Measurements from ENCODE around the gene MRPL36. TPM values are rescaled to one million over a fixed set of nuclear protein-coding genes. Genes with fewer than 3 reads are reported as not detected.
"Not testable (repeated sequence)": the region's sequence is repeated elsewhere in the genome, so short reads cannot be mapped to it uniquely, and the experiment has no call there.

MRPL36 gene
- total RNA-seq, 1 donor, result 26.7 TPM

DNA sequence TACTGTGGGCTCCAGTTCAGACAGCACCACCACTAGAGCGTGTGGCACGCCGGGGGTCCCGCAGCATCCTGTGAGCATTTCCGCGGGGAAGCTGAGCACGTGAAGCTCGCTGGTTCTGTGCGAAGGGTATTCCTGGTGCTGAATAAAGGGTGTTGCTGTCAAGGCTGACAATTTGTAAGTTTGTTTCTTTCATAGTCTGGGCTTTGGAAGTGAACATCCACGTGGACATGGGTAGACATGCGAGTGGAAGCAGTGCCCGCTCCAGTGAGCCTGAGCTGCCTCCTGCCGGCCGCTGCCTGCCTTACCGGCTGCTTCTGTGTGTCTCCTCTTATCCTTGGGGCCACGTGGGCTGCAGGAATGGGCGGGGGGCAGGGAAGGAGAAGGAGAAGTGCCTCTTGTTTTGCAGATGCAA is 16.2 kb upstream of the MRPL36 start:
- DNase-seq (ENCODE audit: low read depth in 2 of 3, low spot score in 2 of 3), result no peak

GRCh38 chr5:1815071-1815786 is 15.6 kb upstream of the MRPL36 start:
- DNase-seq (ENCODE audit: low read depth in 2 of 3, low spot score in 2 of 3), result no peak

DNA sequence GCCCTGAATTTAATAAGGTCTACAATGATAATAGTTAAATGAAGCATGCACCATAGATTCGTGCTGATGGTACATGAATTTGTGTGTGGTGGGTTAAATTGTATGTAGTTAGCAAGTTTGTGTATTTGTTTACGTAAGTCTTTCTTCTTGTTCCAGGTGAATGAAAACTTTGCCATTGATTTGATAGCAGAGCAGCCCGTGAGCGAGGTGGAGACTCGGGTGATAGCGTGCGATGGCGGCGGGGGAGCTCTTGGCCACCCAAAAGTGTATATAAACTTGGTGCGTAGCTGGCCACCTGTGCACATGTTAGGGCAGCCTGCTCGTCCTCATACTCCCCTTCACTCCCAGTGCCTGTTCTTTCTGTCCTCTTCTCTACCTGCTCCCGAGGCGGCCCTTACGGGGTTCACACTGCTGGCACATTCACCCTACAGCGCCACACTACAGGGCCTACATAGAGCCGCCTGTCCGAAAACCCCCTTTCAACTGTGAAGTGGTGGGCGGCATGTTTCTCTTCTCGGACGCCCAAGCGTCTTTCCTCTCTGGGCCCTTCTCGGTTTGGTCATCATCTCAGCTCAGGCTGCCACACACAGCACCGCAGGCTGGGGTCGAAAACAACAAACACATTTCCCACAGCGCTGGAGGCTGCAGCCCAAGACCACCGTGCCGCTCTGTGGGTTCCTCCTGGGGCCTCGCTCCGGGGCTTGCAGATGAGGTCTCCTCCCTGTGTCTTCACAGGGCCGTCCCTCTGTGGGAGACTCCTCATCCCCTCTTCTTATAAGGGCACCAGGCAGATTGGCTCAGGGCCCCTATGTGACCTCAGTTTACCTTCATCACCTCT is 14.8 kb upstream of the MRPL36 start:
- no peak for DNase-seq (ENCODE audit: low read depth in 2 of 3, low spot score in 2 of 3)

- DNase-seq (ENCODE audit: low read depth in 2 of 3, low spot score in 2 of 3), result no peak
Observed at GRCh38 chr5:1810581-1811101, 11.0 kb upstream of the MRPL36 start.

DNA sequence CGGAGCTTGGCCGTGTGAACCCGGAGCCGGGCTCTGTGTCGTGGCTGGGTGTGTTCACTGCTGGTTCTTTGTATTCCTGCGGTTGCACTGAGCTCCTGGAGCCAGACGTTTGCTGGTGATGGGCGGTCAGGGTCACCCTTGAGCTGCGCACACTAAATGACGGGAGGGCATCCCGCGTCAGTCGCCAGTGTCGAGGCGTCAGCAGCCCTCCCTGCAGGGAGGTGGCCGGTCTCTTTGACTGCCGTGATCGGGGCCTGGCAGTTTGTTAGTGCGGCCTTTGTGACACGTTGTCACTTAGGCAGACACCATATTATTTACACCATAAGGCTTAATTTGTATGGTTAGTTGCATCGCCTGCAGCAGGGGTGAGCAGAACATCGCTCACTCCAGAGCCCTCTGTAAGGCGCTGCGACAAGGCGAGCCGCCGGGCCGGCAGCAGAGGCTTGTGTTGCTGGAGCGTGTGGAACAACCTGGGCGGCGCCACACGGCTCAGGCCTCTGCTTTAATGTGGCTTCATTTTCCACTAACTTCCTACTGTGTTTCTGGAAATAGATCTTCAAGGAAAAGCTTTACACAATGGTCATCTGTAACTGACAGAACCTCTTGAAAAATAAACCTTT is 9.9 kb upstream of the MRPL36 start:
- DNase-seq (ENCODE audit: low read depth in 2 of 3, low spot score in 2 of 3), result no peak

GRCh38 chr5:1808439-1808838 is 8.8 kb upstream of the MRPL36 start:
- no peak for DNase-seq (ENCODE audit: low read depth in 2 of 3, low spot score in 2 of 3)

DNA sequence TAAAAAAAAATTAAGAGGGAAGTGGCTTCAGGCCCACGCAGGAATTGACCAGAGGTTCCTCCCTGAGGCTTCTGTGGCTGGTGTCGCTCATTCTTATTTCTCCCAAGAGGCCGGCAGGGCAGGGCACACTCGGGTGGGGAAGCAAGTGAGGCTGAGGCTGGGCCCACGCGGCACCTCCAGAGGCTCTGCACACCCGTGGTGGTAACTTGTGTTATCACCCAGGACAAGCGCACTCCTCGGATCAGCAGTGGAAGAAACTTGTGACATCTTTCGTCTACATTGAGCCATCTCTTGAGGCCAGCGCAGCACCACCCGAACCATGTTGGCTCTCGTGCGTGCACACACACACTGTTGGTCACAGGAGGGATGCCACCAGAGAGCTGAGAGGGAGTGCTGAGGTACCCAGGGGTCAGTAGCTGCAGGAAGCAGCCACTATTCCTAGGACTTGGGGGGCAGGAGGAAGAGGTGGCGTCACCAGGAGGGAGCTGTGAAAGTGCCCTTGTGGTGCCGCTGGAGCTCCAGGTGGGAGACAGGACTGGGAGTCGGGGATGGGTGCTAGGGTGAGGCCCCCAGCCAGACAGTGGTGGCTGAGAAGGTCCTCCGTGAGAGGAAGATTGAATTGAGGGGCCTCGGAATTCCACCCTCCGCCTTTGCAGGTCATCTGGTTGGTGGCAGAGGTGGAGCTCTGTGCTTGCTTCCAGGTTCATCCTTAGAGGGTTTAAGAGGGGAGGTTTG is 8.0 kb upstream of the MRPL36 start:
- no peak for DNase-seq (ENCODE audit: low read depth in 2 of 3, low spot score in 2 of 3)

GRCh38 chr5:1806974-1807373 is 7.3 kb upstream of the MRPL36 start:
- DNase-seq (ENCODE audit: low read depth in 2 of 3, low spot score in 2 of 3), result no peak

GRCh38 chr5:1806199-1806598 is 6.6 kb upstream of the MRPL36 start:
- no peak for DNase-seq (ENCODE audit: low read depth in 2 of 3, low spot score in 2 of 3)

- DNase-seq (ENCODE audit: low read depth in 2 of 3, low spot score in 2 of 3), result no peak
Observed at GRCh38 chr5:1805736-1806135, 6.1 kb upstream of the MRPL36 start.

DNA sequence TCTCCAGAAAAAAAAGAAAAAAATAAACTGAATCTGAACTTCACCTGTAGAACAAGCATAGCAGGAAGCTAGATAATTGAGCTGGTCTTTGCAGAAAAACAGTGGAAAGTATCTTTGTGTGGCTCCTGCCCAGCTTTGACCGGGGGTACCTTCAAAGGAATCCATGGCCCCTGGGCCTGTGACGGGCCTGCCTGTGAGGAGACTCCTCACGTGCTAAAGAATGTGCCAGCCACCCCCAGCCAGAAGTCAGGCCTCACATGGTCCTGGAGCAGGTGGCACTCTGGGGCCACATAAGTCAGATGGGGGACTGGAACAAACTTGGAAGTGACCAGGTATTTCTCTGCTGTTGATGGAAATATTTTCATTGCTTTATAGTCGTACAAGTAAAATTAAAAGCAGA is 5.7 kb upstream of the MRPL36 start:
- no peak for DNase-seq (ENCODE audit: low read depth in 2 of 3, low spot score in 2 of 3)

DNA sequence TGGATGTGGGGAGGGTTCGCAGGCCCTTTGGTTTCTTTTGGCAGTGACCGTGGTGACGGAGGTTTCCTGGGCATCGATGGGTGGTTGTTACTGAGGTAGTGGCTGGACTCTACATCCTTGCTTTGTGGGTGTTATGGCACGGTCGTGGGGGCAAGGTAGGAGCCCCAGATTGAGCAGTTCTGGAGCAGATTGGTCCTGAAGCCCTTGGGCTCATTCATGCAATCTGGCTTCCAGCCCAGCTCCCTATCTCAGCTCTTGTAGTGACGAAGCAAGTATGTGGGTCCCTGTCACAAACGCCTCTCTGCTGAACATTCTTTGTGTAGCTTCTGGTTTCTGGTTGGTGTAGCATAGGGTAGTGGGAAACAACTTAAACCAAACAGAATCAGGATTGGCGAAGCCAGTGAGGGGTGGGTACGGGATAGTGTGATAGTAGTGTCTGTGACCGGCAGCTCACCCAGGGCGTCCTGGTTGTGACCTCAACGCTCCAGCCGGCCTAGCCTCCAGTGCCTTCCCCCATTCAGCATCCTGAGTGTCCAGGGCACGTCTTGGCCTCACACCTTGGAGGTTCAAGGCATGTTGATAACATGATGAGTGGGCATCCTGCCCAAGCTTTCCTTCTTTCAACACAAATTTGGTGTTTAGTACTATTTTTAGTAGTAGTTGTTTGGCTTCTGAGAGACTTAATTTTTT is 4.5 kb upstream of the MRPL36 start:
- DNase-seq (ENCODE audit: low read depth in 2 of 3, low spot score in 2 of 3), result no peak

GRCh38 chr5:1803192-1803591 is 3.6 kb upstream of the MRPL36 start:
- no peak for DNase-seq (ENCODE audit: low read depth in 2 of 3, low spot score in 2 of 3)

DNA sequence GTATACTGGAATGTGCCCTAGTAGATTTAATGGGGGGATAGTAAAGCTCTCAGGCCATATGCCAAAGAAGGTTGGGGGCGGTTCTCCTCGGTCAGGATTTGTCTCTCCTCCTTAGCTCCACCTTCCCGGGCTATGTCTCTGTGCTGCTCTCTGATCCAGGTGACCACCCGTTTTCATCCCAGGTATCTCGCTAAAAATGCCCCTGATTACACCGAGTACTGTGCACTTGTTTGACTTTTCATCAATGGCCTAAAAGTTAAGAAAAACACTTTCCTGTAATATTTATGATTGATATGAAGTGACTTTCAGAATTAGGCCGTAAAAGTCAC is 2.3 kb upstream of the MRPL36 start:
- no peak for DNase-seq (ENCODE audit: low read depth in 2 of 3, low spot score in 2 of 3)

DNA sequence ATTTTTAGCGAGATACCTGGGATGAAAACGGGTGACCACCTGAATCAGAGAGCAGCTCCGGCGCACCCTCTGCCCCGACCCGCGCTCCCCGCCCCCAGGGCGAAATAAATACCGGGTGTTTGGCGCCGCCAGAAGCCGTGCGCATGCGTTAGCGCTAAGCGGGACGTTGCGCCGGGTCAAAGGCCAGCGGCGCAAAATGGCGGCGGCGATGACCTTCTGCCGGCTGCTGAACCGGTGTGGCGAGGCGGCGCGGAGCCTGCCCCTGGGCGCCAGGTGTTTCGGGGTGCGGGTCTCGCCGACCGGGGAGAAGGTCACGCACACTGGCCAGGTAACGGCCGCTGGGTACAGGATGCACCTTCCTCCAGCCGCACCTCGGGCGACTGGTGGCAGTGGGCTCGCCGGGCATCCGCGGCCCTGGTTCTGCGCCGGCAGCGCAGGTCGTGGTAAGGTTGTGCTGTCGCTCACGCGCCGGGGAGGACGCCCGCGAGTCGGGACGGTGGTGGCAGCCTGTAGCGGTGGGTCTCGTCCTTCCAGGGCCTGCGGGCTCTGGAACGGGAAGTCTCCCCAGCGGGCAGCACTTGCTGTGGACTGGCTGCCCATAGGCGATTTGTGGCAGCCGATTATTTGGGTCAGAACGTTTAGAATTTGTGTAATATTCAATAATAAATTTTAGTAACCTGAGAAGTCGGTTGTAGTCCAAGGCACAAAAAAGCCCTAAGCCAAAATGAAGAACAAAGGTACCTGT is 1.8 kb upstream of the MRPL36 start, which contains the start of gene NDUFS6:
TSS of gene NDUFS6 (plus strand) at position 186 of the 745 bp plus-strand sequence. CDS start at position 197, 11 bp downstream.
- peak; percentile 54 to 69 (median 66) for DNase-seq (ENCODE audit: low read depth in 2 of 3, low spot score in 2 of 3)

- peak; percentile 41 to 57 (median 54) for DNase-seq (ENCODE audit: low read depth in 2 of 3, low spot score in 2 of 3)
Observed at GRCh38 chr5:1800472-1801221, 1.0 kb upstream of the MRPL36 start.

- DNase-seq (ENCODE audit: low read depth in 2 of 3, low spot score in 2 of 3), result peak in 1 of 3 donors; percentile 18
Observed at GRCh38 chr5:1799110-1799601, 481 bp downstream of the MRPL36 start.

- DNase-seq (ENCODE audit: low read depth in 2 of 3, low spot score in 2 of 3), result not testable (repeated sequence)
Observed at GRCh38 chr5:1798589-1798988, 1.0 kb downstream of the MRPL36 start.

GRCh38 chr5:1797855-1798254 is 1.8 kb downstream of the MRPL36 start:
- no peak for DNase-seq (ENCODE audit: low read depth in 2 of 3, low spot score in 2 of 3)
